Esophagus (tissue), 2 donors: ENCODE results near the gene FGR. TPM values are rescaled to one million over a fixed set of nuclear protein-coding genes. Genes with fewer than 3 reads are reported as not detected.

Experiments used
- H3K27ac ChIP-seq, 2 donors: one replicate each; pipeline ENCODE4 v1.5.1; 2013; ENCODE audit warnings: low read depth in 2 of 2, mild to moderate bottlenecking in 2 of 2, inconsistent platforms in 1 of 2, low read length in 1 of 2, moderate library complexity in 1 of 2
- H3K27me3 ChIP-seq, 2 donors: one replicate each; pipeline ENCODE4 v1.6.1; 2013; ENCODE audit warnings: low read length in 2 of 2, control low read depth in 1 of 2, mild to moderate bottlenecking in 1 of 2; ENCODE audit not compliant: insufficient read depth in 2 of 2, control insufficient read depth in 1 of 2
- H3K36me3 ChIP-seq, 2 donors: one replicate each; pipeline ENCODE4 v1.6.1; 2013; ENCODE audit warnings: low read length in 1 of 2; ENCODE audit not compliant: control insufficient read depth in 2 of 2, insufficient read depth in 2 of 2
- H3K4me1 ChIP-seq, 2 donors: one replicate each; pipeline ENCODE4 v1.6.1; 2013; ENCODE audit warnings: low read length in 1 of 2; ENCODE audit not compliant: control insufficient read depth in 2 of 2, insufficient read depth in 2 of 2
- H3K4me3 ChIP-seq, 2 donors: one replicate each; pipeline ENCODE4 v1.5.1; 2013; ENCODE audit warnings: low read length in 2 of 2, mild to moderate bottlenecking in 2 of 2, low read depth in 1 of 2, moderate library complexity in 1 of 2
- H3K9me3 ChIP-seq, 2 donors: one replicate each; pipeline ENCODE4 v1.6.1; 2013; ENCODE audit warnings: mild to moderate bottlenecking in 2 of 2, low read depth in 1 of 2, low read length in 1 of 2, moderate library complexity in 1 of 2; ENCODE audit not compliant: control insufficient read depth in 2 of 2, insufficient read depth in 1 of 2
- WGBS, 2 donors: extraction: QIAGEN DNeasy Blood & Tissue Kit; methylation state at CpG; one replicate each; pipeline ENCODE4 v1.1.7; 2013; 5-methylcytosine and 5-hydroxymethylcytosine counted together
- polyA plus RNA-seq, 2 donors: library from polyadenylated mRNA; stranded (reverse); fragments of 200-250 nt; gene quantifications; one replicate each; pipeline ENCODE4 v1.2.3, GENCODE V29; 2013
- donor health status: healthy with polysubstance abuse.
- donor health status: Bipolar disorder and iron deficiency.

The FGR gene
- polyA plus RNA-seq, 2 donors = 3.4 to 3.6 TPM

DNA sequence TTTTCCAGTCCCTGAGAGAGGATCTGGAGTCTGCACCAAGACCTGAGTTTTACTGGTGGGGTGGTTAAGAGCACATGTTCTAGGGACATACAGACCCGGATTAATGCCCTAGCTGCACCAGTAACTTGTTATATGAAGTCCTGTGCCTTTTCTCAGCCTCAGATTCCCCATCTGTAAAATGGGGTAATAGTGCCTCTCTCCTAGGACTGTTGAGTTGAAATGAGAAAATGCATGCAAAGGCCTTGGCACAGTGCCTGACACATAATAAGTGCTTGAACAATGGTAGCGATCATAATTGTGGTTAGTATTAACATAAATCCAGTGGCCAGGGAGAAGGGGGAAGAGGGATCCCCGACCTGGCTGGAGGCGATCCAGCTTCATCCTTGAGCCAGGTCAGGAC lies 43.4 kb downstream of the FGR start:
- H3K27me3 ChIP-seq = no peaks in the 10 kb centered on the region
- H3K9me3 ChIP-seq = no peaks in the 10 kb centered on the region
- H3K36me3 ChIP-seq = peaks cover 0 to 15% of the 10 kb centered on the region in 2 donors
- H3K4me3 ChIP-seq = no peak overlapping the region
- 41 to 51% methylated on average over 4 of the region's 4 CpGs for WGBS, 2 donors
- peak overlapping the region; percentile 38 to 81 for H3K27ac ChIP-seq
- peaks cover 37 to 55% of the 10 kb centered on the region in 2 donors for H3K4me1 ChIP-seq

DNA sequence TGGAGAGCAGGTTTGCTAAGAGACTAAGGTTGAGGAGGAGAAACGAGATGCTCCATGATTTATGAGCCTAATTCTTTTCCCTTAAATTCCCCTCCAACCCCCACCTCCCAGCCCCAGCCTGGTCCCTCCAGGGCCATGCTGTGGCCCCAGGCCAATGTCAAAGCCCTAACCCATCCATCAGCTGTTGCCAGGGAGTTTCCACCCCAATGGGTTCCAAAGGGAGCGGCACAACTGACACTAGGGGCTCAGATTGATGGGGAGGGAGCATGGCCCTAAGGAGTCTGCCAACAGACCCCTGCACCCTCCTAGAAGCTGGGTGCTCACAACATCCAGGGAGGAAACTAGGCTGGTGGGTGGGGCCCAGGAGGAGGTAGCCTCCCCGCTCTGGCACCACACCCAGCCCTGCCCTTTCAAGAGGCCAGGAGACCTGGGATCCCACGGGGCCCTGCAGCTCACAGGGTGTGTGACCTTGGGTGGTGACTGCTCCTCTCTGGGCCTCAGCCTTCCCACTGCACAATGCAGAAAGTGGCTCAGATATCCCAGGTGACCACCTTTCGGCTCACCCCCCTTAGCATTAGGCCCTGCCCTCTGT lies 44.0 kb downstream of the FGR start:
- H3K4me3 ChIP-seq = no peak overlapping the region
- H3K36me3 ChIP-seq = peaks cover 0 to 12% of the 10 kb centered on the region in 2 donors
- H3K9me3 ChIP-seq = no peaks in the 10 kb centered on the region
- WGBS, 2 donors = 42 to 44% methylated on average over 5 of the region's 5 CpGs
- H3K27ac ChIP-seq = peak overlapping the region; percentile 38 to 81
- H3K4me1 ChIP-seq = peaks cover 32 to 49% of the 10 kb centered on the region in 2 donors
- no peaks in the 10 kb centered on the region for H3K27me3 ChIP-seq

DNA sequence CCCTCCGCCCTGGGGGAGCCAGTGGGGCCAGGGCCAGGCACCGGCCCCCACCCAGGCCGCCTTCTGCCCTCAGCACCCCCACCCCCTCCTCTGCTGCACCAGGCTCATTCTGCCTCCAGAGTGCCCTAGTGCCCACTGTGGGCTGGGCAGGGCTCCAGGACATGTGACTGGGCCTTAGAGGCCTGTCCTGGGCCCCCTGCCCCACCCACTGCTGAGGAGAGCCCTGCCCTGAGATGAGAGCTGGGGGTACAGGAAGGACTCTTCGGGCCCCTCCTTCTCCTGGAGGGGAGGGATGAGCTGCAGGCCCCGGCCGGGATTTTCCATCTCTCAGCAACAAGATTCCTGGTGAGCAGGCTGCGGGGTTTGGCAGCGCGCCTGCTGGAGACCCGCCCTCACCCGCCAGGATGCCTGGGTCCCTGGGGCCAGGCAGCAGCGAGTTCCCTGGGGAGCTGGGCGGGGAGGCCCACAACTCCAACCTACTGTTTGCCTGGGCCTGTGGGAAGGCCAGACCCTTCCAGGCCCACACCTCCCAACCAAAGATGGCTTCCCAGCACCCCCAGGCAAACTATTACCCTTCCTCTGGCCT lies 45.1 kb downstream of the FGR start:
- H3K4me3 ChIP-seq = no peak overlapping the region
- WGBS, 2 donors = 16 to 23% methylated on average over 13 of the region's 13 CpGs
- peaks cover 0 to 7% of the 10 kb centered on the region in 2 donors for H3K36me3 ChIP-seq
- H3K4me1 ChIP-seq = peaks cover 28 to 38% of the 10 kb centered on the region in 2 donors
- peak overlapping the region; percentile 38 to 81 for H3K27ac ChIP-seq
- no peaks in the 10 kb centered on the region for H3K9me3 ChIP-seq
- H3K27me3 ChIP-seq = no peaks in the 10 kb centered on the region

DNA sequence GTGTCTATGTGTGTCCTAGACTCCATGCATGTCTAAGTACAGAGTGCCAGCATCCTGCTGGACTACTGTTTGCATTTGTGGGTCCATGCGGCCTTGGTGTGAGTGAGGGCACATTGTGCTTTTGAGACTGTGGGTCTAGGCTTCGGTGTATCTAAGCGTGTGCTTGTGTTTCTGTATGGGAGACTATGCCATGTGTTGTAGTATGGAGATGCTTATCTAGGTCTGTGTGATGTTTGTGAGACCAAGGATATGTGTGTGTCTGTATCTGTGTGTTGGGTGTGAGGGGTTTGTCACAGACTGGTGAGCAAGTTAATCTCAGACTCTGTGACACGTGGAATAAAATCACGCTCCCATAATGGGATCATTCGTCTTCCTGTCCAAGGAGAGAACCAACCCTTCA lies 45.5 kb downstream of the FGR start:
- Histone ChIP-seq H3K9me3 (no peaks in the 10 kb centered on the region), H3K27me3 (no peaks in the 10 kb centered on the region), H3K4me3 (no peak overlapping the region), H3K36me3 (peaks cover 0 to 10% of the 10 kb centered on the region in 2 donors), H3K4me1 (peaks cover 24 to 37% of the 10 kb centered on the region in 2 donors), H3K27ac (peak overlapping the region; percentile 38 to 81)
- WGBS, 2 donors = 53 to 63% methylated on average over 6 of the region's 6 CpGs

DNA sequence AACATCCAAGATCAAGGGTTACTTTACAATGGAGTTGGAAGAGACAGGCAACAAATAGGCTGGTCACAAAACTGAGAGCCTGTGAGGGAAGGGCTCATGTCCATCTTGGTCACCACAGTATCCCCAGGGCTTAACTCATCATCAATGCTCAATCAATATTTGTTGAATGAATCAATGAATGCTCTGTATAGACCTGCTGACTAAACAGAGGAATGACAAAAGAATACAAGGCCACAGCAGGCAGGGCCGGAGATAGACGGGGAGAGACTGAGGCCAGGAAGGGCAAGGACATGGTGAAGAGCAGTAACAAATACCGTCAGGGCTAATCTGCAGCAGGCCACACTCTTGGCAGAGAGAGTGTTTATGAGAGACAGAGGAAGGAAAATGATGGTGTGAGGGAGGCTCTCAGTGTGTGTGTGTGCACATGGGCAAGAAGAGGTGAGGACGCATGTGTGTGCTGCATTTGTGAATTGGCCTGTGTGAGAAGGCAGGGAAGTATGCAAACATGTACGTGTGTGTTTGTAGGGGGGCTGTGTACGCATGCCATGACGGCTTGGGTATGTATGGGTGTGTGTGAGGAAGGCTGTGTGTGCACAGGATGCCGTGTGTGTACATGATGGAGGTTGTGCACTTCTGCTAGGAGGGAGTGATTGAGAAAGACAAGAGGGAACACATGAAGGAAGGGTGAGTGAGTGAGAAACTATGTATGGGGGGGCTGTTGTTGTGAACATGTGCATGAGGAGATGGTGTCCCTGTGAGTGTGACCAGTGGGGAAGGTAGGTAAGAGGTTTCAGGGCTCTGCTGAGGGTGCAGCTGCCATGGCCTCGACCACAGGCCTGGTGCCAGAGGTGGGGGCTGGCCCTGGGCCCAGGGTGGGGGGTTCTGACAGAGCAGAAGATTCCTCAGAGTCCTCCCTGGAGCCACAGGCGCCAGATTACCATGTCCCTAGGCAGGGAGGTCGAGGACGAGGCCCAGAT lies 46.4 kb downstream of the FGR start:
- Histone ChIP-seq H3K27me3 (no peaks in the 10 kb centered on the region), H3K9me3 (no peaks in the 10 kb centered on the region), H3K4me1 (peaks cover 22 to 35% of the 10 kb centered on the region in 2 donors), H3K36me3 (peaks cover 0 to 10% of the 10 kb centered on the region in 2 donors), H3K4me3 (no peak overlapping the region), H3K27ac (peak overlapping the region; percentile 9 to 81)
- 56 to 61% methylated on average over 12 of the region's 12 CpGs for WGBS, 2 donors

DNA sequence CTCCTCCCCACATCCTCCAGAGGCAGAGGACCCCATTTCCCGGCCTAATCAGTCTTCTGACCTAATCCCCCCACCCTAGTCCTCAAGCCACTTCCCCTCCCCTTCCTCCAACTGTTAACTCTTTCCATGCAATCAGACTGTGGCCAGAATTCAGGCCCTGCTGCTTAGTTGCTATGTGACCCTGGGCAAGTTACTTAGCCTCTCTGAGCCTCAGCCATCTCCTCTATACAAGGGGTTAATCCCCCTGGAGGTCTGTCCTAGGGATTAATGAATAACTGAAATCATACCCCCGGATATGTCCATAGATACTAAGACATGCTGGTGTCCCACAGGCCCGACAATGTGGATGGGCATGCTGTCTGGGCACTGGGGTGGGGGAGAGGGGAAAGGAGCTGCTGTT lies 49.3 kb downstream of the FGR start:
- no peaks in the 10 kb centered on the region for H3K9me3 ChIP-seq
- peaks cover 0 to 15% of the 10 kb centered on the region in 2 donors for H3K36me3 ChIP-seq
- H3K27me3 ChIP-seq = no peaks in the 10 kb centered on the region
- H3K4me1 ChIP-seq = peaks cover 9 to 25% of the 10 kb centered on the region in 2 donors
- H3K27ac ChIP-seq = peak overlapping the region in 1 of 2 donors; percentile 47
- no peak overlapping the region for H3K4me3 ChIP-seq
- WGBS, 2 donors = 67 to 70% methylated on average over 3 of the region's 3 CpGs

DNA sequence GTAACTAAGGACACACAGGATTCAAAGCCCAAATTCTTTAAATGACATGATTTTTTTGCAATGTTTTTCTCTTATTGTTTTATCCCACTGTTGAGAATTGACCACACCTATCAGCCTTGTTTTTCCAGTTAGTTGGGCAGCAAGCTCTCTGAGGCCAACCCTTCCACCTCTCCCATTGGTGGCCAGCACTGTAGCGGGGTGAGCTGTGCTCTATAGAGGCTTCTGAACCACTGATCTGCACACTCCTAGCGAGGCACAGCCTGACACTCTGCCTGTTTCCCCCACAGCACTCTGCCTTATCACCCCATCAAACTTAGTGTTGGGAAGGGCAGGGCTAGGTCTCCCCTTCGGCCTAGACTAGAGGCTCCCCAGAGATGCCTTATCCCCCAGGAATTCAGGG lies 50.5 kb downstream of the FGR start:
- WGBS, 2 donors = 82 to 85% methylated on average over 3 of the region's 3 CpGs
- H3K27ac ChIP-seq = peak overlapping the region; percentile 56 to 84
- no peak overlapping the region for H3K4me3 ChIP-seq
- H3K9me3 ChIP-seq = no peaks in the 10 kb centered on the region
- H3K36me3 ChIP-seq = peaks cover 0 to 15% of the 10 kb centered on the region in 2 donors
- no peaks in the 10 kb centered on the region for H3K27me3 ChIP-seq
- peaks cover 6 to 19% of the 10 kb centered on the region in 2 donors for H3K4me1 ChIP-seq

DNA sequence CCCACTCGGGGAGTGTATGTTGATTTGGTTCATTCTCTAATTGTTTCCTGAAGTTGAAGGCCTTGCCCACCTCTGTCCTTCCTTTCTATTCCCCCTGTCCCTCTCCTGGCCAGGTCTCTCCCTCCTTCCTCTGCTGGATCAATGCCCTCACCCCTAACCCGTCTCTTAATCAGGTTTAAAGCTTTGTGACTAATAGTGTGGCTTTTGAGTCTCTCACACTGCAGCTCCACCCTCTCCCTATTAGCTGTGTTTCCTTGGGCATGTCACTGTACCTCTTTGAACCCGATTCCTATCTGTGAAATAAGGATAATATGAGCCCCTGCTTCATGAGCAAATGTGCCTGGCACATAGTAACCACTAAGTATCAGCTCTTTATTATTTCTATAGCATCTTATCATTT lies 51.5 kb downstream of the FGR start:
- no peaks in the 10 kb centered on the region for H3K9me3 ChIP-seq
- WGBS, 2 donors = 51 to 53% methylated on average over 3 of the region's 3 CpGs
- no peak overlapping the region for H3K4me3 ChIP-seq
- H3K4me1 ChIP-seq = peaks cover 4 to 18% of the 10 kb centered on the region in 2 donors
- no peaks in the 10 kb centered on the region for H3K27me3 ChIP-seq
- peak overlapping the region; percentile 56 to 79 for H3K27ac ChIP-seq
- H3K36me3 ChIP-seq = peaks cover 0 to 12% of the 10 kb centered on the region in 2 donors

DNA sequence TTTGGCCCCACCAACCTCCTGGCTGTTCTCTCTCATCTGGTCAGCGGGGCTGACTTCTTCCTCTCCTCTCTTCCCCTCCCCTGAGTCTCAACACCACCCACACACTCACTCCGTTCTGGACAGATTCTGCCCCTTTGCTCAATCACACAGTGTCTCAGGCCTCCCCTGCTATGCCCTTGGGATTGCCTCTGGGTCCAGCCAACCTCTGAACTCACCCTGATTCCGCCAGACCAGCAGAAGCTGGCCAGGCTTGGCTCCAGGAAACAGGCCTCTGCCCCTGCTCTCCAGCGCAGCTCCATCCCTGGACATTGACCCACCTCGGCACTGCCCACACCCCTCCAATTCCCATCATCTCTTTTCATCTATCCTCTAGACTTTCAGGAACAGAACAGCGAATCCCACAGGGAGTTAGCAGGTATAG lies 53.2 kb downstream of the FGR start:
- Histone ChIP-seq H3K27ac (peak overlapping the region in 1 of 2 donors; percentile 61), H3K4me1 (peaks cover 8 to 23% of the 10 kb centered on the region in 2 donors), H3K9me3 (no peaks in the 10 kb centered on the region), H3K27me3 (no peaks in the 10 kb centered on the region), H3K36me3 (peaks cover 0 to 7% of the 10 kb centered on the region in 2 donors), H3K4me3 (no peak overlapping the region)
- WGBS, 2 donors = 78 to 83% methylated on average over 6 of the region's 6 CpGs
